ENCODE data around the gene CEP131. TPM values are rescaled to one million over a fixed set of nuclear protein-coding genes. Genes with fewer than 3 reads are reported as not detected.

Gene CEP131
- polyA plus RNA-seq, 1 donor from 2014 or later: 21.3 TPM

DNA sequence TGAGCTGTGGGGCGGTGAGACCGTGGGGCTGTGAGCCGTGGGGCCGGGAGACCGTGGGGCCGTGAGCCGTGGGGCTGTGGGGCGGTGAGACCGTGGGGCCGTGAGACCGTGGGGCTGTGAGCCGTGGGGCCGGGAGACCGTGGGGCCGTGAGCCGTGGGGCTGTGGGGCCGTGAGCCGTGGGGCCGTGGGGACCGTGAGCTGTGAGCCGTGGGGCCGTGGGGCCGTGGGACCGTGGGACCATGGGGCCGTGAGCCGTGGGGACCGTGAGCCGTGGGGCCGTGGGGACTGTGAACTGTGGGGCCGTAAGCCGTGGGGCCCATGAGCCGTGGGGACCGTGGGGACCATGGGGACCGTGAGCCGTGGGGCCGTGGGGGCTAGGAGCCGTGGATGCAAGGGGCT is 82.1 kb downstream of the CEP131 start:
- Histone ChIP-seq H3F3A (ENCODE audit: insufficient read depth, low read length, poor library complexity, severe bottlenecking) (no peaks in the 10 kb centered on the region), H3K9ac (ENCODE audit: low read length) (no peak overlapping the region), H4K20me1 (ENCODE audit: insufficient read depth) (no peaks in the 10 kb centered on the region), H3K27me3 (ENCODE audit: insufficient read depth, low read depth, low read length) (no peaks in the 10 kb centered on the region), H3K79me2 (replicated peaks; ENCODE audit: insufficient read depth, low read length) (no peaks in the 10 kb centered on the region), H3K9me2 (ENCODE audit: insufficient read depth, low read length) (no peaks in the 10 kb centered on the region), H3K36me3 (ENCODE audit: insufficient read depth, low read length) (no peaks in the 10 kb centered on the region), H3K4me2 (ENCODE audit: low read length) (no peak overlapping the region), H2AFZ (ENCODE audit: low read depth, low read length) (no peak overlapping the region), H3K9me3 (ENCODE audit: low read length) (no peaks in the 10 kb centered on the region), H3K27ac (ENCODE audit: low read length) (no peak overlapping the region), H3K4me3 (ENCODE audit: low read length) (no peak overlapping the region)
- no peak for TF ChIP-seq SMC3 (conservative IDR thresholded peaks at IDR 0.05; ENCODE audit: poor library complexity)
- TF ChIP-seq, protein P1, sequence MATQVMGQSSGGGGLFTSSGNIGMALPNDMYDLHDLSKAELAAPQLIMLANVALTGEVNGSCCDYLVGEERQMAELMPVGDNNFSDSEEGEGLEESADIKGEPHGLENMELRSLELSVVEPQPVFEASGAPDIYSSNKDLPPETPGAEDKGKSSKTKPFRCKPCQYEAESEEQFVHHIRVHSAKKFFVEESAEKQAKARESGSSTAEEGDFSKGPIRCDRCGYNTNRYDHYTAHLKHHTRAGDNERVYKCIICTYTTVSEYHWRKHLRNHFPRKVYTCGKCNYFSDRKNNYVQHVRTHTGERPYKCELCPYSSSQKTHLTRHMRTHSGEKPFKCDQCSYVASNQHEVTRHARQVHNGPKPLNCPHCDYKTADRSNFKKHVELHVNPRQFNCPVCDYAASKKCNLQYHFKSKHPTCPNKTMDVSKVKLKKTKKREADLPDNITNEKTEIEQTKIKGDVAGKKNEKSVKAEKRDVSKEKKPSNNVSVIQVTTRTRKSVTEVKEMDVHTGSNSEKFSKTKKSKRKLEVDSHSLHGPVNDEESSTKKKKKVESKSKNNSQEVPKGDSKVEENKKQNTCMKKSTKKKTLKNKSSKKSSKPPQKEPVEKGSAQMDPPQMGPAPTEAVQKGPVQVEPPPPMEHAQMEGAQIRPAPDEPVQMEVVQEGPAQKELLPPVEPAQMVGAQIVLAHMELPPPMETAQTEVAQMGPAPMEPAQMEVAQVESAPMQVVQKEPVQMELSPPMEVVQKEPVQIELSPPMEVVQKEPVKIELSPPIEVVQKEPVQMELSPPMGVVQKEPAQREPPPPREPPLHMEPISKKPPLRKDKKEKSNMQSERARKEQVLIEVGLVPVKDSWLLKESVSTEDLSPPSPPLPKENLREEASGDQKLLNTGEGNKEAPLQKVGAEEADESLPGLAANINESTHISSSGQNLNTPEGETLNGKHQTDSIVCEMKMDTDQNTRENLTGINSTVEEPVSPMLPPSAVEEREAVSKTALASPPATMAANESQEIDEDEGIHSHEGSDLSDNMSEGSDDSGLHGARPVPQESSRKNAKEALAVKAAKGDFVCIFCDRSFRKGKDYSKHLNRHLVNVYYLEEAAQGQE (IDR thresholded peaks at IDR 0.05; ENCODE audit: borderline replicate concordance): no peak
- no peak for TF ChIP-seq EZH2 (IDR thresholded peaks at IDR 0.05; ENCODE audit: borderline replicate concordance, insufficient read depth, low read length, poor library complexity, severe bottlenecking)
- TF ChIP-seq TAF1 (IDR thresholded peaks at IDR 0.05; ENCODE audit: low read depth): no peak
- TF ChIP-seq CTCF (IDR thresholded peaks at IDR 0.05; ENCODE audit: poor library complexity, severe bottlenecking): no peak
- no peak for TF ChIP-seq EP300 (conservative IDR thresholded peaks at IDR 0.05; ENCODE audit: poor library complexity, severe bottlenecking)
- TF ChIP-seq RAD21 (conservative IDR thresholded peaks at IDR 0.05): no peak
- no peak for TF ChIP-seq MXI1 (conservative IDR thresholded peaks at IDR 0.05; ENCODE audit: poor library complexity, severe bottlenecking)
- TF ChIP-seq POLR2AphosphoS5 (IDR thresholded peaks at IDR 0.05): no peak

GRCh38 chr17:81140018-81140417 is 82.7 kb downstream of the CEP131 start:
- no peak overlapping the region for H3K4me2 ChIP-seq (ENCODE audit: low read length)
- H3K27ac ChIP-seq (ENCODE audit: low read length): no peak overlapping the region
- no peak overlapping the region for H3K4me3 ChIP-seq (ENCODE audit: low read length)

More at GRCh38 chr17:81140018-81140417, 82.7 kb downstream of the CEP131 start:
- no peaks in the 10 kb centered on the region for H3K9me2 ChIP-seq (ENCODE audit: insufficient read depth, low read length)
- no peaks in the 10 kb centered on the region for H3K36me3 ChIP-seq (ENCODE audit: insufficient read depth, low read length)
- no peaks in the 10 kb centered on the region for H3K79me2 ChIP-seq (replicated peaks; ENCODE audit: insufficient read depth, low read length)
- H3K27me3 ChIP-seq (ENCODE audit: insufficient read depth, low read depth, low read length): no peaks in the 10 kb centered on the region
- no peak overlapping the region for H3K9ac ChIP-seq (ENCODE audit: low read length)
- no peaks in the 10 kb centered on the region for H4K20me1 ChIP-seq (ENCODE audit: insufficient read depth)
- H3F3A ChIP-seq (ENCODE audit: insufficient read depth, low read length, poor library complexity, severe bottlenecking): no peaks in the 10 kb centered on the region
- H3K9me3 ChIP-seq (ENCODE audit: low read length): no peaks in the 10 kb centered on the region
- TF ChIP-seq, protein P1 (IDR thresholded peaks at IDR 0.05; ENCODE audit: borderline replicate concordance): no peak
- TF ChIP-seq EZH2 (IDR thresholded peaks at IDR 0.05; ENCODE audit: borderline replicate concordance, insufficient read depth, low read length, poor library complexity, severe bottlenecking): no peak
- TF ChIP-seq EP300 (conservative IDR thresholded peaks at IDR 0.05; ENCODE audit: poor library complexity, severe bottlenecking): no peak
- TF ChIP-seq MXI1 (conservative IDR thresholded peaks at IDR 0.05; ENCODE audit: poor library complexity, severe bottlenecking): no peak
- TF ChIP-seq RAD21 (conservative IDR thresholded peaks at IDR 0.05): no peak
- TF ChIP-seq CTCF (IDR thresholded peaks at IDR 0.05; ENCODE audit: poor library complexity, severe bottlenecking): no peak
- TF ChIP-seq TAF1 (IDR thresholded peaks at IDR 0.05; ENCODE audit: low read depth): no peak
- TF ChIP-seq POLR2AphosphoS5 (IDR thresholded peaks at IDR 0.05): no peak
- no peak for TF ChIP-seq SMC3 (conservative IDR thresholded peaks at IDR 0.05; ENCODE audit: poor library complexity)
- no peak overlapping the region for H2AFZ ChIP-seq (ENCODE audit: low read depth, low read length)
